GM18502 (cell line): ENCODE measurements around the gene ARHGEF28.

Experiments
- ATAC-seq: cut with Tn5 transposase; IDR thresholded peaks from one replicate; pipeline ENCODE4 v1.9.1; 2021; ENCODE audit warnings: mild to moderate bottlenecking; ENCODE audit not compliant: unreplicated experiment, poor library complexity

The ARHGEF28 gene

DNA sequence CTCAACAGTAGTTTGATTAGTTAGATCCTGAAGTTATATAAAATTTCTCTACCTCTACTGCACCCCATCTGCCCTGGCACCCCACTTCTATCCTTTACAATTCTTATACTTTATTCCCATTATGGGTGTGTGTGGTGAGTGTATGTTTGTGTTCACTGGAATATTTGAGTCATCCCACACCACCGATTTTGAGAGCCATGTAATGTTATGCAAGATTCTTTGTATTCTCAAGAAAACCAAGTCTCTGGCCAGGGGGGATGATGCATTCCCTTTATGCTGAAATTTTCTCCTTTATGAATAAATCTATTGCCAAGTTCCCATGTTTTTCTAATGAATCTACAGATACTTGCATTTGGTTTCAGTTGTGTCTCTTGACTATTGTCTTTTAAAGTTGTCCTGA lies 266.8 kb downstream of the ARHGEF28 start:
- no peak for ATAC-seq

DNA sequence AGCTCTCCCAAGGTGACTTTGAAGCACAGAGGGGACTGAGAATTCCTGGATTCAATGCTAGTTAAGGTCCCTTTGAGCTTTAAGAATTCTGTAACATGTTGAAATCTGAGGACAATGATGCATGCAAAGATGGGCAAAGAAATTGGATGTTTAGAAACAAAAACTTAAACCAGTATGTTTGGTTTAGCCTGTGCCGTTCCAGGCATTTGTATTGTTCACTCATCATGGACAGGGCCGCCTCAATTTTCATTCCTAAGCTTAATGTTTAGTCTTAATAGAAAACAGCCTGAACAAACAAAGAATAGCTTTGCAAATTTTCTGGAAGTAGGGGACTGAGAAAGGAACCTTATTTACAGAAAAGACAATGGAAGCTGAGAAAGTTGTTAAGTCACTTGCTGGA lies 267.8 kb downstream of the ARHGEF28 start:
- ATAC-seq = no peak

DNA sequence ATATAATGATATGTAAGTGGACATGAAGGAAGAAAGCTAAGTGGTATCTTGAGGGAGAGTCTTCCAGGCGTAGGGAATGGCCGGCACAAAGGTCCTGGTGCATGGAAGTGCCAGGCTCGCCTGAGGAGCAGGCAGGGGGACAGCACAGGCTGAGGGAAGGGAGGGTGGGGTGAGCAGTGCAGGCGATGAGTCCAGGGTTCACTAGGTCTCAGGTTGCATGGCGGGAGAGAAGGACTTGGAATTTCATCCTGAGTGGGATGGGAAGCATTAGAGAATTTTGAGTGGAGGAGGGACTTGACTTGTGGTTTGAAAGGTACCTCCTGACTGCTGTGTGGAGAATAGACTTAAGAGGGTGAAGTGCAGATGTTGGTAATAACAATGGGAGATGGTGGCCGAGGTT lies 268.9 kb downstream of the ARHGEF28 start:
- ATAC-seq = no peak

DNA sequence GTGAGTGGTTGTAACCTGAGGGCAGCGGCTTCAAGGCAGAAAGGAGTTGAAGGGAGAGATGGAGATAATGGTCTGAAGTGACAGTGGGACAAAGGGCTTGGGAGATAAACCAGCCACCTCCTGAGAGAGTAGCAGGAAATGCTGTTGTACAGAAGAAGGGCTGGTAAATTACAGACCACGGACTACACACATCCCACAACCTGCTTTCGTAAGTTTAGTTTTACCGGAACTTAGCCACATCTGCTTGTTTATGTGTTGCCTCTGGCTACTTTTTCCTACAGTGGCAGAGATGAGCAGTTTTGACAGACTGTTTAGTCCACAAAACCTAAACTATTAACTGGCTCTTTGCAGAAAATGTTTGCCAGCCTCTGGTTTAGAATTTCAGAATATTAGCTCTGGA lies 269.5 kb downstream of the ARHGEF28 start:
- no peak for ATAC-seq

DNA sequence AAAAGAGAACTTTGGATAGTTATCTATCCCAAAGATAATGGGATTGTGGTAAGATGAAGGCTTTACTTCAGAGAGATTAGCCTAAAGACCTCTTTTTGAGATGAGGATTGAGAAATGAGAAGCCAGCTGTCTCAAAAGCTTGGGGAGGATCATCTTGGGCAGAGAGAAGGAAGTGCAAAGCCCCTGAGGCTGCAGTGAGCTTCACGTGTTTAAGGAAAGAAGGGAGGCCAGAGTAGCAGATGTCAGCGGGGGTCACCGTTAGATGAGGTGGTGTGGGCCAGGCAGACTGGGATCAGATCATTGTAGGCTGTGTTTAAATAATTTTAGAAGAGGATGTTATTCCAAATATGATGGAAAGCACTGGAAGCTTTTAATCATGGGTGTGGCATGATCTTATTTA lies 270.1 kb downstream of the ARHGEF28 start:
- ATAC-seq = no peak

DNA sequence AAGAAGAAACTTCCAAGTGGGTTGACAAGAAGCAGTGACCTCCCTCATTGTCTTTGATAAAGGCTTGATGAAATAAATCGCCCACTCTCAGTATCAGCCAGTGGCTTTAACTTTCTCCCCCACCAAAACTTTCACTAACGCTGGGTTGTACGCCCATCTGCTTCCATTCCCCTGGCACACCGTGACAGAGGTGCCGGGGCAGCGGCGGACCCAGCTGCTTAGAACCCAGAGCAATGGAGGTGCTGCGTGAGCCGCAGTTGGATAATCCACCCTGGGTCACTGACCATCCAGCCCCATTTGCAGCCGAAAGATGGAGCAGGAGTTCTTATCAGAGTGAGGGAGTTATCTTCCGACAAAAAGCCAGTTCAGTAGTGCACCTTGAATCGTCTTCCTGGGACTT lies 270.7 kb downstream of the ARHGEF28 start:
- ATAC-seq = no peak

DNA sequence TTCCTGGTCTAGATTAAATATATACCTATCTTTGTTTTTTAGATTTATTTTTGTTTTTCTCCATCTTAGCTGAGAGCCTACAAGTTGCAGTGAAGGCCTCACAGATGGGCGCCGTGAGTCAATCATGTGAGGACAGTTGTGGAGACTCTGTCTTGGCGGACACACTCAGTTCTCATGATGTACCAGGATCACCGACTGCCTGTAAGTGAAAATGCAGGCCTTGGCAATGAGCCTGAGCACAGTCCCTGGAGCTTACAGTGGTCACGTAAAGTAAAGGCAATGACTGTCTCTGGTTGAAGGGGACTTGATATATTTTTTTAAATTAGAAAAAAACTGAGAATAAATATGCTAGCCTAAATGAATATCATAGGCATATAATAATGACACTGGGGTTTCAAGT lies 271.9 kb downstream of the ARHGEF28 start:
- ATAC-seq = no peak

DNA sequence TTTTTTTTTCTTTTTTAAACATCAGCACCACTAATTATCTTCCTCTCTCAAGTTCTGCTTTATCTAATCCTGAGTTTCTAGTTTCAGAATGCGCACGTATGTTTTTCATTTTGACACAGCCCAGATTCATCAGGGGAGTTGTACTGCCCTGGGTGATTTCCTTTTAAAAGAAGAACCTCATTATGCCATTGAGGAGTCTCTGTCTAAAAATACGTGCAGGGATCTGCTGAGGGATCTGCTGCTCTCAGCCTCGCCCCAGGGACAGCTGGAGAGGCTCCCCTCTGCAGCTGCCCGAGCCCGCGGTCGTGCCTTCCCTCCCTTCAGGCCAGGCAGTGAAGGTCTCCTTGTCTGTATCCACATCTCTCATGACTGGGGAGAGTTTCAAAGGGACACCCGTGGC lies 273.1 kb downstream of the ARHGEF28 start:
- ATAC-seq = peak; percentile 85

DNA sequence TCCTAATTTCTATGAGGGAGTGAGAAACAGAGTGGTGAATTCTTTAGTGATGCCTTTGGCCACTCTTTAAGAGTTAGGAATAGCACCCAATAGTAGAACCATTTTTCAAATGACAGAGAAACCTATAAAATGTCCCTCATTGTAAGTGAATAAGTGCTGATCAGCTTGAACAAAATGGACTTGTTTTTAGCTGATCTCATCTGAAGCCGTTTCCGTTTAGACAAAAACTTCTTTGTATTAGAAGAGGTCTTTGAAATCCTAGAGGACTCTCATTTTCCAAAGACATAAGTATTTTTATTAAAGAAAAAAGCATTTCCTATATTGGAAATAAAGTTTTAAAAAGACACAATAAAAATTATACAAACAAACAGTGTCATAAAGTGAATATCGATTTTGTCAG lies 273.9 kb downstream of the ARHGEF28 start:
- no peak for ATAC-seq

GRCh38 chr5:73900566-73900965 lies 274.6 kb downstream of the ARHGEF28 start:
- ATAC-seq = no peak

- no peak for ATAC-seq
Measured at GRCh38 chr5:73901043-73901442, 275.0 kb downstream of the ARHGEF28 start.

GRCh38 chr5:73901455-73901854 lies 275.5 kb downstream of the ARHGEF28 start:
- no peak for ATAC-seq

DNA sequence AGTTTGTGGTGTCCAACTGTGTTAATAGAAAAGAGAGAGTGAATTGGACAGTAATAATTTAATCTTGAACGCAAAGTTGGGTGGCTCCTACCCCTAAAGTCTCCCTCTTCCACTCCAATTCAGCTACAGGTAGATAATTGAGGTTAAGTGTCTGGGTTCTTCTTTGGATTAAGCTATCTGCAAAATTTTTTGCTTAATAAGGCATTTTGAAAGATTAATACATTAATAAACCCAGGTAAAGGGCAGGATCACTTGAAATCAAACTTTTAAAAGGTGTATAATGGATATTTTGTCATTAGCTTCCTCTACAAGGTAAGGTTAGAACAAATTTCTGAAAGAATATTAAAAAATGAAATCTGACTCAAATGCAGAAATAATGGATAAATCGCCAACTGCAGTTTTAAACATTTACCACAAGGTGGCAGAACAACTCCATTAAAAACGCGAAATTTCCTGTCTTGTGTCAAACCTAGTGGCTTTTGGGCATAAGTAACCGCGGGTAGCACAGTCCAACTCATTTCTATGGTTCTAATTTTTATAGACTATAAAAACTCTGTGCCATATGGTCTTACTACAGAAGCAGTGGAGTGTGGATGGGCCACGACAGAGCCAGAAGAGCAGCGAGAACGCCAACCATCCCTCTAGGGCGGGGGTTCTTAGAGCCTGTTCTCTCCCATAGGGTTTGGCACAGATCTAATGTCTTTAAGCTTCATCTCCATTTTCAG lies 276.5 kb downstream of the ARHGEF28 start:
- no peak for ATAC-seq

- no peak for ATAC-seq
Measured at GRCh38 chr5:73903169-73903568, 277.2 kb downstream of the ARHGEF28 start.

DNA sequence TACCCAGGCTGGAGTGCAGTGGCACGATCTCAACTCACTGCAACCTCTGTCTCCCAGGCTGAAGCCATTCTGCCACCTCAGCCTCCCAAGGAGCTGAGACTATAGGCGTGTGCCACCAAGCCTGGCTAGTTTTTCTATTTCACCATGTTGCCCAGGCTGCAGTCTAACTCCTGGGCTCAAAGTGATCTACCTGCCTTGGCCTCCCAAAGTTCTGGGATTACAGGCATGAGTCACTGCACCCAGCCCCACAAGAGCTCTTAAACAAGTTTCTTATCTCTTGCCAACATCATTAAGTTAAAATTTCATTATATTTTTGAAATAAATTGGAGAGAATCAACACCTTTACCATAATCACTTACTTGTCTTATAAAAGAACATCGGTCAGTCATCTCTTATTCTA lies 280.3 kb downstream of the ARHGEF28 start:
- no peak for ATAC-seq

DNA sequence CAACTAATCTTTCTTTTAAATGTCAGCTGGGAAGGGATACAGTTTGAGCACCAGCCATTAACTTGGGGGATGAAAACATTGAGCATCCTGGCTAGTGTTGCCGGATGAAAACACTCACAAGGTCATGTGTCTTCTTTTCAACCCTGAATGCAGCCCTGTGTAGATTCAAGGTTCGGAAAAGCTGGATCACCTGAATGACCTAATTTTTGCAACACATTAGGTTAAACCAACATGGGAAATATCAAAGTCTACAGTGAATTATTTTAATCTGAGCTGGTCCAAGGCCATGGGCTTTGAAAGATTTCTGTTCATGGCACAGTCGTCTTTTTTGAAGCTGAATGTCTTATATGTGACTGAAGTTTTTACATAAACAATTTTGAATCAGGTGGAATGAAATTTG lies 281.2 kb downstream of the ARHGEF28 start:
- ATAC-seq = no peak

DNA sequence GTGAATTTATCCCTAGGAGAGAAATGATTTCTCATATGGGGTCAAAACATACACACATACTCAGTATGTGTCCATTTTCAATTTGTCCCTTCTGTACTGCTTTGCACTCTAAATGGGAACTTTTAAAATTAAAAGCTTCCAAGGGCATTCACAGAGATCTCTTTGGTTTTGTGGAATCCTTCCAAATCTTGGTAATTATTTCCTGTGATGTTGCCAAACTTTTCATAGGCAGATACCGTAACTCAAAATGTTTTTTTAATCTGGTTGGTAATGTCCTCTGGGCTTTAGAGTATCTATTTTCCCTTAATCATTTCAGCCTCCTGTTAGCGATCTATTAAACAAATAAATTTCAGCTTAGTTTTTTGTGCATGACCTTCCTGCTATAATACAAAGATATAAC lies 282.4 kb downstream of the ARHGEF28 start:
- ATAC-seq = no peak

DNA sequence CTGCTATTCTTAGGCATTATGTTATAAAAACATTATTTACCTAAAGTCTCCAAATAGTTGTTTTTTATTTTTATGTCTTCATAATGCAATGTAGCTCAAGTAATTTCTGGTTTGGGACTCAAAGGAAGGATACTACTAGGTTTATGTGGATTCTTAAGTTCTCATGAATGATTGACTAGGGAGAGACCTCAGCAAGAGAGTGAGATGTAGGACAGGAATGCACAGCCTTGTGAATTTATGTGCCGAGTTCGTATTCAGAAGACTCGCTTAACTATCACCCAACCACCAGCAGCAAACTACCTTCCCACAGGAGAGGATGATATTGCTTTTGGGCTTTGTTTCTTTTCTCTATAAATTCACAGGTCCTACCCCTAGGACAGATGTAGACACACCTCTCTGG lies 282.9 kb downstream of the ARHGEF28 start:
- ATAC-seq = no peak

DNA sequence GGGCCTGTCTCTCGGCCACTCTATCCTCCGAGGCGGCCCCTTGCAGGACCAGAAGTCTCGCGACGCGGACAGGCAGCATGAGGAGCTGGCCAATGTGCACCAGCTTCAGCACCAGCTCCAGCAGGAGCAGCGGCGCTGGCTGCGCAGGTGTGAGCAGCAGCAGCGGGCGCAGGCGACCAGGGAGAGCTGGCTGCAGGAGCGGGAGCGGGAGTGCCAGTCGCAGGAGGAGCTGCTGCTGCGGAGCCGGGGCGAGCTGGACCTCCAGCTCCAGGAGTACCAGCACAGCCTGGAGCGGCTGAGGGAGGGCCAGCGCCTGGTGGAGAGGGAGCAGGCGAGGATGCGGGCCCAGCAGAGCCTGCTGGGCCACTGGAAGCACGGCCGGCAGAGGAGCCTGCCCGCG lies 283.5 kb downstream of the ARHGEF28 start:
- ATAC-seq = no peak

GRCh38 chr5:73911761-73912393 lies 285.9 kb downstream of the ARHGEF28 start:
- ATAC-seq = no peak

GRCh38 chr5:73912821-73913271 lies 286.9 kb downstream of the ARHGEF28 start:
- no peak for ATAC-seq

DNA sequence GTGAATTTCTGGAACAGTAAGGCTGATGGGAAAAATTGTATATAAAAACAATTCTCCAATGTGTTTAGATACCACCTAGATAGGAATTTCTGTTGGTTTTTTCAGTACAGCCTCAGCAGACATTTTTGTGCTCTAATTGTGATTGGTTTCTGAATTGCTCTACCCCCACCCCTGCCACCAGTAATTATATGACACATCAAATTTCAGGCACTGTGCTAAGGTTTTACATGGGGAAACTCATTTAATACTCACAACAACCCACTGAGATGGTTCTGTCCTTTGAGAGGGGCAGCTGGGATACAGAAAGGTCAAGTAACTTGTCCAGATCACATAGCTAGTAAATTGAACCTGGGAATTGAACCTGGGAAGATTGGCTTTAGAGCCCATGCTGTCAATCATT lies 288.0 kb downstream of the ARHGEF28 start:
- ATAC-seq = no peak
